HCT116 (cell line): ENCODE data around the gene C4orf50. TPM values are rescaled to one million over a fixed set of nuclear protein-coding genes. Genes with fewer than 3 reads are reported as not detected.

Source experiments
- ATAC-seq: fragments of 200-7000 bp; cut with Tn5 transposase; 2 replicates; pipeline ENCODE4 v1.9.1; 2020; ENCODE audit warnings: mild to moderate bottlenecking, moderate library complexity
- BruUV-seq: library from RNA; stranded (reverse); fragments of 400-500 nt; replicated peaks from 2 replicates; lab custom pipeline; 2021; lab: Mats Ljungman, UMichigan
- CTCF ChIA-PET: fragments of 300-600 bp; sonication (Branson Sonifier 250); formaldehyde crosslinking; loops from one replicate; lab custom pipeline; 2021; ENCODE audit warnings: antibody characterized with exemption; lab: Charles Lee
- POLR2A ChIA-PET: fragments of 300-600, 350-600 bp; sonication (Branson Sonifier 250); formaldehyde crosslinking; loops from one replicate; lab custom pipeline; 2021; ENCODE audit warnings: antibody characterized with exemption; lab: Charles Lee
- RAD21 ChIA-PET, 2 experiments: fragments of 300-600 bp; sonication (Branson Sonifier 250); formaldehyde crosslinking; loops; one replicate each; lab custom pipeline; 2023; ENCODE audit warnings: low total read pairs in 2 of 2; ENCODE audit not compliant: uncharacterized antibody in 2 of 2, unreplicated experiment in 2 of 2, low non-redundant PET in 1 of 2; lab: Charles Lee
- DNase-seq: peaks from one replicate; pipeline ENCODE4 v3.0.0-alpha.2; 2010; ENCODE audit warnings: low read depth, low spot score
- H2AFZ ChIP-seq: fragments of 200-600 bp; shearing (Covaris generic), sonication (generic); 2 replicates; pipeline ENCODE4 v1.6.1; 2017; ENCODE audit warnings: low read depth, mixed run types, mixed read lengths, antibody characterized with exemption, low read length; ENCODE audit not compliant: poor library complexity, severe bottlenecking
- H3K27ac ChIP-seq: 2 replicates; pipeline ENCODE4 v1.5.1; 2012; ENCODE audit warnings: low read depth, low read length
- H3K27me3 ChIP-seq: fragments of 200-600 bp; sonication (generic); 2 replicates; pipeline ENCODE4 v1.6.1; 2016; ENCODE audit warnings: mixed run types, low read length, mixed read lengths; ENCODE audit not compliant: insufficient read depth
- H3K36me3 ChIP-seq, 2 experiments: fragments of 200-500 bp in 1 of 2; fragments of 200-600 bp in 1 of 2; sonication (Bioruptor generic) in 1 of 2; sonication (generic) in 1 of 2; 2 replicates each; pipeline versions ENCODE4 v1.5.1 to v1.6.1; 2014 to 2016; ENCODE audit warnings: low read length in 2 of 2, inconsistent platforms in 1 of 2, mixed read lengths in 1 of 2, mixed run types in 1 of 2; ENCODE audit not compliant: insufficient read depth in 2 of 2, control insufficient read depth in 1 of 2
- H3K4me1 ChIP-seq, 2 experiments: fragments of 200-600 bp in 1 of 2; sonication (generic) in 1 of 2; 2 replicates each; pipeline versions ENCODE4 v1.5.1 to v1.6.1; 2012 to 2017; ENCODE audit warnings: low read length in 2 of 2, inconsistent platforms in 1 of 2, mild to moderate bottlenecking in 1 of 2, mixed read lengths in 1 of 2, mixed run types in 1 of 2, moderate library complexity in 1 of 2; ENCODE audit not compliant: insufficient read depth in 2 of 2, control insufficient read depth in 1 of 2
- H3K4me2 ChIP-seq: fragments of 200-600 bp; sonication (generic); 2 replicates; pipeline ENCODE4 v1.6.1; 2017; ENCODE audit warnings: mixed run types, low read length, mixed read lengths
- H3K4me3 ChIP-seq, 2 experiments: fragments of 200-600 bp in 1 of 2; sonication (generic) in 1 of 2; replicated peaks in 1 of 2; 2 replicates each; pipeline ENCODE4 v1.5.1; 2011 to 2016; ENCODE audit warnings: low read length in 2 of 2, control low read depth in 1 of 2, low read depth in 1 of 2, mild to moderate bottlenecking in 1 of 2, mixed read lengths in 1 of 2, mixed run types in 1 of 2
- H3K79me2 ChIP-seq: fragments of 200-600 bp; sonication (generic); 2 replicates; pipeline ENCODE4 v1.6.1; 2017; ENCODE audit warnings: mild to moderate bottlenecking, mixed run types, low read length, moderate library complexity, mixed read lengths; ENCODE audit not compliant: insufficient read depth
- H3K9ac ChIP-seq: fragments of 200-600 bp; sonication (generic); 2 replicates; pipeline ENCODE4 v1.6.1; 2016; ENCODE audit warnings: low read length, mixed read lengths
- H3K9me2 ChIP-seq: fragments of 200-600 bp; sonication (generic), shearing (Covaris generic); 2 replicates; pipeline ENCODE4 v1.6.1; 2017; ENCODE audit warnings: mixed run types, mild to moderate bottlenecking, moderate library complexity; ENCODE audit not compliant: insufficient read depth
- H3K9me3 ChIP-seq, 2 experiments: fragments of 200-500 bp in 1 of 2; fragments of 200-600 bp in 1 of 2; sonication (Bioruptor generic) in 1 of 2; sonication (generic) in 1 of 2; 2 replicates each; pipeline ENCODE4 v1.6.1; 2014 to 2017; ENCODE audit warnings: low read length in 2 of 2, mixed read lengths in 2 of 2, inconsistent platforms in 1 of 2, low read depth in 1 of 2, mild to moderate bottlenecking in 1 of 2, mixed run types in 1 of 2, moderate library complexity in 1 of 2; ENCODE audit not compliant: control insufficient read depth in 1 of 2, insufficient read depth in 1 of 2
- H4K20me1 ChIP-seq: fragments of 200-600 bp; sonication (generic), shearing (Covaris generic); 2 replicates; pipeline ENCODE4 v1.6.1; 2017; ENCODE audit warnings: mixed run types, mild to moderate bottlenecking, moderate library complexity; ENCODE audit not compliant: insufficient read depth
- CBX3 ChIP-seq: IDR thresholded peaks from 2 replicates; pipeline ENCODE4 v1.6.1; 2012; ENCODE audit warnings: low read depth
- ELF1 ChIP-seq: IDR thresholded peaks from 2 replicates; pipeline ENCODE4 v1.6.1; 2012; ENCODE audit warnings: low read depth, borderline replicate concordance
- SRF ChIP-seq: IDR thresholded peaks from 2 replicates; pipeline ENCODE4 v1.6.1; 2012; ENCODE audit warnings: low read depth
- intact Hi-C: fragments of 100-400 bp; cut with micrococcal nuclease; formaldehyde crosslinking; loops from 2 replicates; pipeline ENCODE4 v1.10.0; 2022
- microRNA counts: library from miRNA; unstranded; fragments of <30 nt; microRNA quantifications from one replicate; lab custom pipeline; 2015
- microRNA-seq: library from miRNA; unstranded; fragments of <30 nt; microRNA quantifications from one replicate; pipeline ENCODE4, GENCODE V29; 2016; ENCODE audit warnings: borderline number of aligned reads
- total RNA-seq: library from RNA; stranded (reverse); gene quantifications from one replicate; pipeline ENCODE4 v1.2.1, GENCODE V29; 2021; ENCODE audit not compliant: unreplicated experiment
- TF ChIP-seq, protein P1 (sequence below): IDR thresholded peaks from 2 replicates; pipeline ENCODE4 v1.6.1; 2012
- TF ChIP-seq, protein P2 (sequence below): IDR thresholded peaks from 2 replicates; pipeline ENCODE4 v1.6.1; 2012
- TF ChIP-seq, protein P3 (sequence below): IDR thresholded peaks from 2 replicates; pipeline ENCODE4 v1.6.1; 2011; ENCODE audit warnings: mild to moderate bottlenecking, low read length, moderate library complexity; ENCODE audit not compliant: insufficient replicate concordance; ENCODE audit errors: extremely low read depth

The C4orf50 gene
- total RNA-seq, 1 experiment from 2014 or later = not detected

- no peak for ATAC-seq
- no peak overlapping the region for H3K4me2 ChIP-seq
- H3K4me3 ChIP-seq = no peak overlapping the region
- peaks cover 74% of the 10 kb centered on the region for H3K27me3 ChIP-seq
- H3K4me1 ChIP-seq = no peaks in the 10 kb centered on the region
- no peak for DNase-seq
- H3K9me2 ChIP-seq = no peaks in the 10 kb centered on the region
- RAD21 ChIA-PET = no interaction called here
- H3K9me3 ChIP-seq = no peaks in the 10 kb centered on the region
- intact Hi-C loops = no loop called here
- BruUV-seq = no TSS peak
- TF ChIP-seq, protein P1, sequence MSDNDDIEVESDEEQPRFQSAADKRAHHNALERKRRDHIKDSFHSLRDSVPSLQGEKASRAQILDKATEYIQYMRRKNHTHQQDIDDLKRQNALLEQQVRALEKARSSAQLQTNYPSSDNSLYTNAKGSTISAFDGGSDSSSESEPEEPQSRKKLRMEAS = no peak
- TF ChIP-seq, protein P2, sequence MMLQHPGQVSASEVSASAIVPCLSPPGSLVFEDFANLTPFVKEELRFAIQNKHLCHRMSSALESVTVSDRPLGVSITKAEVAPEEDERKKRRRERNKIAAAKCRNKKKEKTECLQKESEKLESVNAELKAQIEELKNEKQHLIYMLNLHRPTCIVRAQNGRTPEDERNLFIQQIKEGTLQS = no peak
- TF ChIP-seq CBX3 (no peak), ELF1 (no peak), SRF (no peak)
- TF ChIP-seq, protein P3, sequence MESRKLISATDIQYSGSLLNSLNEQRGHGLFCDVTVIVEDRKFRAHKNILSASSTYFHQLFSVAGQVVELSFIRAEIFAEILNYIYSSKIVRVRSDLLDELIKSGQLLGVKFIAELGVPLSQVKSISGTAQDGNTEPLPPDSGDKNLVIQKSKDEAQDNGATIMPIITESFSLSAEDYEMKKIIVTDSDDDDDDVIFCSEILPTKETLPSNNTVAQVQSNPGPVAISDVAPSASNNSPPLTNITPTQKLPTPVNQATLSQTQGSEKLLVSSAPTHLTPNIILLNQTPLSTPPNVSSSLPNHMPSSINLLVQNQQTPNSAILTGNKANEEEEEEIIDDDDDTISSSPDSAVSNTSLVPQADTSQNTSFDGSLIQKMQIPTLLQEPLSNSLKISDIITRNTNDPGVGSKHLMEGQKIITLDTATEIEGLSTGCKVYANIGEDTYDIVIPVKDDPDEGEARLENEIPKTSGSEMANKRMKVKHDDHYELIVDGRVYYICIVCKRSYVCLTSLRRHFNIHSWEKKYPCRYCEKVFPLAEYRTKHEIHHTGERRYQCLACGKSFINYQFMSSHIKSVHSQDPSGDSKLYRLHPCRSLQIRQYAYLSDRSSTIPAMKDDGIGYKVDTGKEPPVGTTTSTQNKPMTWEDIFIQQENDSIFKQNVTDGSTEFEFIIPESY = no peak
- no peak overlapping the region for H3K27ac ChIP-seq
- H4K20me1 ChIP-seq = no peaks in the 10 kb centered on the region
- H3K79me2 ChIP-seq = no peaks in the 10 kb centered on the region
- no peaks in the 10 kb centered on the region for H3K36me3 ChIP-seq
- no peak overlapping the region for H3K9ac ChIP-seq
- POLR2A ChIA-PET = no interaction called here
- CTCF ChIA-PET = no interaction called here
- H2AFZ ChIP-seq = no peak overlapping the region
Observed at GRCh38 chr4:5851637-5852301, 166.5 kb downstream of the C4orf50 start.

MicroRNAs encoded within 50 kb of the gene (microRNA counts, 767-probe panel; counts per million panel counts)
- microRNA hsa-miR-378d (lab: Ali Mortazavi, UCI) = not detected

Small RNA genes within 50 kb of the gene (microRNA-seq; reads per million reads assigned to microRNA genes)
- not detected for gene MIR378D1

Other genes starting within 250 kb of the C4orf50 start
- gene CRMP1, start 125.3 kb downstream of the C4orf50 start, total RNA-seq = not detected
- not detected for gene JAKMIP1, start 182.1 kb upstream of the C4orf50 start, total RNA-seq